22Rv1 (cell line): ENCODE results near the gene TNPO3.

ENCODE experiments used
- ZFX ChIP-seq: fragments of 450-650 bp; IDR thresholded peaks from 2 replicates; pipeline ENCODE4 v1.6.1; 2017; ENCODE audit warnings: antibody characterized with exemption, borderline replicate concordance
- TF ChIP-seq, protein P1 (sequence below): fragments of 450-650 bp; IDR thresholded peaks from 2 replicates; pipeline ENCODE4 v1.5.1; 2017; ENCODE audit warnings: mild to moderate bottlenecking

- TF ChIP-seq, protein P1, sequence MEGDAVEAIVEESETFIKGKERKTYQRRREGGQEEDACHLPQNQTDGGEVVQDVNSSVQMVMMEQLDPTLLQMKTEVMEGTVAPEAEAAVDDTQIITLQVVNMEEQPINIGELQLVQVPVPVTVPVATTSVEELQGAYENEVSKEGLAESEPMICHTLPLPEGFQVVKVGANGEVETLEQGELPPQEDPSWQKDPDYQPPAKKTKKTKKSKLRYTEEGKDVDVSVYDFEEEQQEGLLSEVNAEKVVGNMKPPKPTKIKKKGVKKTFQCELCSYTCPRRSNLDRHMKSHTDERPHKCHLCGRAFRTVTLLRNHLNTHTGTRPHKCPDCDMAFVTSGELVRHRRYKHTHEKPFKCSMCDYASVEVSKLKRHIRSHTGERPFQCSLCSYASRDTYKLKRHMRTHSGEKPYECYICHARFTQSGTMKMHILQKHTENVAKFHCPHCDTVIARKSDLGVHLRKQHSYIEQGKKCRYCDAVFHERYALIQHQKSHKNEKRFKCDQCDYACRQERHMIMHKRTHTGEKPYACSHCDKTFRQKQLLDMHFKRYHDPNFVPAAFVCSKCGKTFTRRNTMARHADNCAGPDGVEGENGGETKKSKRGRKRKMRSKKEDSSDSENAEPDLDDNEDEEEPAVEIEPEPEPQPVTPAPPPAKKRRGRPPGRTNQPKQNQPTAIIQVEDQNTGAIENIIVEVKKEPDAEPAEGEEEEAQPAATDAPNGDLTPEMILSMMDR = no peak
- no peak for TF ChIP-seq ZFX
Observed at GRCh38 chr7:128948976-128949760, 105.7 kb downstream of the TNPO3 start.
